H1 (cell line): Measurements from ENCODE around the gene DLGAP3.
A peak's percentile ranks its signal among the peaks of the same experiment; 100 is the strongest.

Experiments used
- CBX5 ChIP-seq: fragments of 300-800, 300-1000 bp; sonication (generic); IDR thresholded peaks from 2 replicates; pipeline ENCODE4 v1.7.1; 2016; ENCODE audit warnings: antibody characterized with exemption, low read length, low read depth
- E2F6 ChIP-seq: IDR thresholded peaks from 2 replicates; pipeline ENCODE4 v1.6.1; 2012; ENCODE audit warnings: inconsistent platforms
- HDAC6 ChIP-seq: IDR thresholded peaks from one replicate; pipeline ENCODE4 v1.7.1; 2012; ENCODE audit warnings: low read depth, mild to moderate bottlenecking, inconsistent platforms, low read length, moderate library complexity
- JUND ChIP-seq: IDR thresholded peaks from 2 replicates; pipeline ENCODE4 v1.6.1; 2011; ENCODE audit warnings: mild to moderate bottlenecking, improper control_type of control experiment, low read length
- POLR2A ChIP-seq, 2 experiments: IDR thresholded peaks; 1 replicate in 1 of 2; 2 replicates in 1 of 2; pipeline ENCODE4 v1.6.1; 2011; ENCODE audit warnings: low read depth in 2 of 2, low read length in 2 of 2, mild to moderate bottlenecking in 2 of 2; ENCODE audit errors: control extremely low read depth in 1 of 2
- RFX5 ChIP-seq: IDR thresholded peaks from 2 replicates; pipeline ENCODE4 v1.6.1; 2011; ENCODE audit warnings: low read depth, low read length, improper control_type of control experiment, borderline replicate concordance
- SIN3A ChIP-seq, 2 experiments: IDR thresholded peaks in 1 of 2; conservative IDR thresholded peaks in 1 of 2; 2 replicates each; pipeline ENCODE4 v1.6.1; 2011 to 2012; ENCODE audit warnings: low read length in 2 of 2, improper control_type of control experiment in 1 of 2, low read depth in 1 of 2, mild to moderate bottlenecking in 1 of 2
- SIX5 ChIP-seq: IDR thresholded peaks from 2 replicates; pipeline ENCODE4 v1.6.1; 2011; ENCODE audit warnings: mild to moderate bottlenecking, low read depth, low read length
- TAF1 ChIP-seq: IDR thresholded peaks from 2 replicates; pipeline ENCODE4 v1.6.1; 2011; ENCODE audit warnings: mild to moderate bottlenecking, low read depth, low read length
- TCF12 ChIP-seq: IDR thresholded peaks from 2 replicates; pipeline ENCODE4 v1.6.1; 2011; ENCODE audit warnings: low read depth, mild to moderate bottlenecking, low read length
- TF ChIP-seq, protein P1 (sequence below), 3 experiments: IDR thresholded peaks; 1 replicate in 2 of 3; 2 replicates in 1 of 3; pipeline versions ENCODE4 v1.5.1 to v1.6.1; 2011; ENCODE audit warnings: low read length in 3 of 3, mild to moderate bottlenecking in 3 of 3, inconsistent platforms in 2 of 3, low read depth in 1 of 3, moderate library complexity in 1 of 3; ENCODE audit not compliant: insufficient read depth in 1 of 3; ENCODE audit errors: control extremely low read depth in 1 of 3
- TF ChIP-seq, protein P2 (sequence below): IDR thresholded peaks from 2 replicates; pipeline ENCODE4 v1.6.1; 2012; ENCODE audit warnings: inconsistent platforms

DNA sequence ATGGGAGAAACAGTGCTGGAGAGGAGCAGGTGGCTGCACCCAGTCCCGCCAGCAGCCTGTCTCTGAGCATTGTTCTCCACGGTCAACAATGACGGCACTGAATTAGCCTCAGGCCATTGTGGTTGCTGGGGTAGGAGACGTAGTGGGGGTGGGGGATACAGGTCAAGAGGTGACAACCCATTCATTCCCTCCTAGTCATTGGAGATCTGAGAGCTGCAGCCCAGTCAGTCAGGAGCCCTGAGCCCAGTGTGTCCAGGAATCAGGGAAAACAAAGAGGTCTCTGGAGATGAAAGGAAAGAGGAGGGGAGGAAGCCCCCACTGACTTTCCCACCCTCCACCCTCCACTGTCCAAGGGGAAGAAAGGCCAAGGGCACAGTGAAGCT, 85.2 kb downstream of the DLGAP3 start:
- TF ChIP-seq POLR2A (IDR thresholded peaks at IDR 0.05; ENCODE audit: control extremely low read depth in 1 of 2, low read depth in 2 of 2, low read length in 2 of 2) (no peak), TCF12 (no peak), E2F6 (0 out of 2 replicates have a peak, but pooled peaks have one; percentile 28), SIX5 (no peak), SIN3A (conservative IDR thresholded peaks at IDR 0.05 in 1 of 2, IDR thresholded peaks at IDR 0.05 in 1 of 2; ENCODE audit: low read depth in 1 of 2, low read length in 2 of 2) (no peak), TAF1 (no peak), JUND (no peak), RFX5 (no peak), HDAC6 (no peak), CBX5 (no peak)
- TF ChIP-seq, protein P1, sequence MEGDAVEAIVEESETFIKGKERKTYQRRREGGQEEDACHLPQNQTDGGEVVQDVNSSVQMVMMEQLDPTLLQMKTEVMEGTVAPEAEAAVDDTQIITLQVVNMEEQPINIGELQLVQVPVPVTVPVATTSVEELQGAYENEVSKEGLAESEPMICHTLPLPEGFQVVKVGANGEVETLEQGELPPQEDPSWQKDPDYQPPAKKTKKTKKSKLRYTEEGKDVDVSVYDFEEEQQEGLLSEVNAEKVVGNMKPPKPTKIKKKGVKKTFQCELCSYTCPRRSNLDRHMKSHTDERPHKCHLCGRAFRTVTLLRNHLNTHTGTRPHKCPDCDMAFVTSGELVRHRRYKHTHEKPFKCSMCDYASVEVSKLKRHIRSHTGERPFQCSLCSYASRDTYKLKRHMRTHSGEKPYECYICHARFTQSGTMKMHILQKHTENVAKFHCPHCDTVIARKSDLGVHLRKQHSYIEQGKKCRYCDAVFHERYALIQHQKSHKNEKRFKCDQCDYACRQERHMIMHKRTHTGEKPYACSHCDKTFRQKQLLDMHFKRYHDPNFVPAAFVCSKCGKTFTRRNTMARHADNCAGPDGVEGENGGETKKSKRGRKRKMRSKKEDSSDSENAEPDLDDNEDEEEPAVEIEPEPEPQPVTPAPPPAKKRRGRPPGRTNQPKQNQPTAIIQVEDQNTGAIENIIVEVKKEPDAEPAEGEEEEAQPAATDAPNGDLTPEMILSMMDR (IDR thresholded peaks at IDR 0.05; ENCODE audit: control extremely low read depth in 1 of 3, insufficient read depth in 1 of 3, low read depth in 1 of 3, low read length in 3 of 3) = no peak
- TF ChIP-seq, protein P2, sequence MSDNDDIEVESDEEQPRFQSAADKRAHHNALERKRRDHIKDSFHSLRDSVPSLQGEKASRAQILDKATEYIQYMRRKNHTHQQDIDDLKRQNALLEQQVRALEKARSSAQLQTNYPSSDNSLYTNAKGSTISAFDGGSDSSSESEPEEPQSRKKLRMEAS = no peak
